Smooth muscle cell (in vitro differentiated cells): ENCODE measurements around the gene NEURL1. TPM values are rescaled to one million over a fixed set of nuclear protein-coding genes. Genes with fewer than 3 reads are reported as not detected.

Source experiments
- DNase-seq: peaks from one replicate; lab custom pipeline; 2025; ENCODE audit not compliant: unreplicated experiment; lab: John Stamatoyannopoulos, UW
- H2AFZ ChIP-seq: fragments of 200-600 bp; sonication (generic); 2 replicates; pipeline ENCODE4 v1.6.0; 2016; ENCODE audit warnings: antibody characterized with exemption, low read depth, mild to moderate bottlenecking
- H3F3A ChIP-seq: fragments of 200-600 bp; sonication (generic); 2 replicates; pipeline ENCODE4 v1.6.0; 2017; ENCODE audit warnings: antibody characterized with exemption, low read depth
- H3K27ac ChIP-seq: fragments of 200-600 bp; sonication (generic); 2 replicates; pipeline ENCODE4 v1.5.1; 2016; ENCODE audit warnings: low read depth, mild to moderate bottlenecking
- H3K27me3 ChIP-seq: fragments of 200-600 bp; sonication (generic); 2 replicates; pipeline ENCODE4 v1.6.1; 2016; ENCODE audit warnings: low read depth, mild to moderate bottlenecking
- H3K36me3 ChIP-seq: fragments of 200-600 bp; sonication (generic); 2 replicates; pipeline ENCODE4 v1.5.1; 2016; ENCODE audit warnings: low read depth
- H3K4me1 ChIP-seq: fragments of 200-600 bp; sonication (generic); 2 replicates; pipeline ENCODE4 v1.5.1; 2016; ENCODE audit warnings: low read depth
- H3K4me2 ChIP-seq: fragments of 200-600 bp; sonication (generic); 2 replicates; pipeline ENCODE4 v1.6.0; 2016; ENCODE audit warnings: mild to moderate bottlenecking
- H3K4me3 ChIP-seq: fragments of 200-600 bp; sonication (generic); 2 replicates; pipeline ENCODE4 v1.5.1; 2016; ENCODE audit warnings: mild to moderate bottlenecking
- H3K79me2 ChIP-seq: fragments of 200-600 bp; sonication (generic); 2 replicates; pipeline ENCODE4 v1.6.0; 2016; ENCODE audit warnings: low read depth, mild to moderate bottlenecking
- H3K9ac ChIP-seq: fragments of 200-600 bp; sonication (generic); 2 replicates; pipeline ENCODE4 v1.6.0; 2016; ENCODE audit warnings: low read depth
- H3K9me3 ChIP-seq: fragments of 200-600 bp; sonication (generic); replicated peaks from 2 replicates; pipeline ENCODE4 v1.5.1; 2016; ENCODE audit warnings: low read depth
- H4K20me1 ChIP-seq: fragments of 200-600 bp; sonication (generic); 2 replicates; pipeline ENCODE4 v1.6.0; 2016; ENCODE audit warnings: low read depth
- CTCF ChIP-seq: fragments of 200-600 bp; sonication (generic); IDR thresholded peaks from 2 replicates; pipeline ENCODE4 v1.5.1; 2017; ENCODE audit warnings: borderline replicate concordance, mild to moderate bottlenecking, antibody characterized with exemption; ENCODE audit not compliant: insufficient read depth, poor library complexity, severe bottlenecking
- WGBS: methylation state at CpG from one replicate; pipeline ENCODE4 v1.1.7; 2016; ENCODE audit warnings: low lambda C conversion rate; 5-methylcytosine and 5-hydroxymethylcytosine counted together
- polyA plus RNA-seq: library from polyadenylated mRNA; unstranded; fragments of >200 nt; fragmentation: Nextera tagmentation; extraction: Ambion mirVana; gene quantifications from 2 replicates; pipeline ENCODE4 v1.2.1, GENCODE V29; 2016
- total RNA-seq: library from RNA; depleted of rRNA; stranded (reverse); fragments of >200 nt; gene quantifications from 2 replicates; pipeline ENCODE4 v1.2.3, GENCODE V29; 2014

Gene NEURL1
- total and polyA plus RNA-seq, 2 experiments from 2014 or later, result 0.04 to 0.91 TPM

DNA sequence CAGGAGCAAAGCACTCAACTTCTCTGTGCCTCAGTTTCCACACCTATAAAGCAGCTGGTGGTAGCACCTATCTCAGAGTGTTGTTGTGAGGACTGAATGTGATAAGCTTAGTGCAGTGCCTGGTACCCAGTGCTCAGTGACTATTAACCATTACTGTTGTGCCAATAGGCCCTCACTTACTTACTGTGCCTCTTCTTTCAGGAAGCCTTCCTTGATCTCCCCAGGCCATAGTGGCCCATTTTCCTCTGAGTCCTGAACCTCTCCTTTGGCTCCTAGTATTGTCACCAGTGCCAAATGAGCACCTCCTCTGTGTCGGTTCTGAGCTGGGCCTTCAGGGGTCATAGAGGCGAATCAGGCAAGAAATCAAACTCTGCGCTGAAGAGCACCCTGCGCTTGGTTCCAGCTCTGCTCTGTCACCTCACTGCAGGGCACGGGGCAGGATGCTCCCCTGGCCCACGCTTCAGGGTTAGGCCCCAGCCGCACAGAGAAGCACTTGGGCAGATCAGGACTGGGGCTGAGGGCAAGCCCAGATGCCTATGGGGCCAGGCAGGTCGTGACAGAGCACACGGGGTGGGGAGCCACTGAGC is 37.3 kb upstream of the NEURL1 start:
- no peaks in the 10 kb centered on the region for H3F3A ChIP-seq
- H3K4me1 ChIP-seq, result no peaks in the 10 kb centered on the region

DNA sequence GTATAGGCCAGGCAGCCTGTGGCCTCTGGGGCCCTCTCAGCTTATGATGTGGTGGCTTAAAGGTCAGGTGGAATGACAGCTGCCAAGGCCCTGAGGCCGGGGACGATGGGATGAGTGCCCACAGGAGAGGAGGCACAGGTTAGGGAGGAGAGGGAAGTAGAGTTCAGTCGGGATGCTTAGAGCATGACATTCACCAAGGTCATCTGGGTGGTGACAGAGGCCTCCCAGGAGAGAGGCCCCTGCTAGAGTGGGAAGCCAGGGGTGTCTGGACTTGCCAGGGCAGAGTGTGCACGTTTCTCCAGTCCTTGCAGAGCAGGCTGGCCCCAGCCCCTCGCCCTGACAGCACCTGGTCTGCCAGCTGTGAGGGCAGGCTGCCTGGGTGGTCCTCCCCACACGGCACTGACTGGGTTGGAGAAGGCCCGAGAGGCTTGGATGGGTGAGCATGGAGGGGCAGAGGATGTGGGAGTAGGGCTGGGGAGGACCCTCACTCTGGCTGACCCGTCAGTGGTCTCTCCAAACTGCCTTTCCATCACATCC is 36.3 kb upstream of the NEURL1 start:
- no peak overlapping the region for H3K4me3 ChIP-seq
- H3K79me2 ChIP-seq, result no peaks in the 10 kb centered on the region
- 81% methylated on average over 8 of the region's 8 CpGs for WGBS

More for the DNA sequence above, 37.3 kb upstream of the NEURL1 start:
- Histone ChIP-seq H3K9ac (no peak overlapping the region), H3K27me3 (no peaks in the 10 kb centered on the region), H2AFZ (no peak overlapping the region), H3K4me2 (no peak overlapping the region), H4K20me1 (no peaks in the 10 kb centered on the region), H3K36me3 (no peaks in the 10 kb centered on the region), H3K79me2 (no peaks in the 10 kb centered on the region), H3K27ac (no peak overlapping the region), H3K9me3 (no peaks in the 10 kb centered on the region), H3K4me3 (no peak overlapping the region)
- 91% methylated on average over 9 of the region's 9 CpGs for WGBS
- DNase-seq, result no peak
- no peak for TF ChIP-seq CTCF

GRCh38 chr10:103457896-103458583 is 35.5 kb upstream of the NEURL1 start:
- Histone ChIP-seq H3K36me3 (no peaks in the 10 kb centered on the region), H3K4me1 (no peaks in the 10 kb centered on the region), H3K27ac (no peak overlapping the region), H2AFZ (no peak overlapping the region), H3K4me2 (no peak overlapping the region), H3F3A (no peaks in the 10 kb centered on the region), H3K79me2 (no peaks in the 10 kb centered on the region), H3K4me3 (no peak overlapping the region), H4K20me1 (no peaks in the 10 kb centered on the region), H3K9me3 (no peaks in the 10 kb centered on the region), H3K9ac (no peak overlapping the region), H3K27me3 (no peaks in the 10 kb centered on the region)
- WGBS, result 93% methylated on average over 39 of the region's 39 CpGs
- TF ChIP-seq CTCF, result no peak
- DNase-seq, result no peak

More for the DNA sequence above, 36.3 kb upstream of the NEURL1 start:
- TF ChIP-seq CTCF, result no peak
- Histone ChIP-seq H3K9ac (no peak overlapping the region), H3K27ac (no peak overlapping the region), H3K4me1 (no peaks in the 10 kb centered on the region), H3K9me3 (no peaks in the 10 kb centered on the region), H3K36me3 (no peaks in the 10 kb centered on the region), H3K4me2 (no peak overlapping the region), H4K20me1 (no peaks in the 10 kb centered on the region), H3K27me3 (no peaks in the 10 kb centered on the region), H2AFZ (no peak overlapping the region), H3F3A (no peaks in the 10 kb centered on the region)
- DNase-seq, result no peak

DNA sequence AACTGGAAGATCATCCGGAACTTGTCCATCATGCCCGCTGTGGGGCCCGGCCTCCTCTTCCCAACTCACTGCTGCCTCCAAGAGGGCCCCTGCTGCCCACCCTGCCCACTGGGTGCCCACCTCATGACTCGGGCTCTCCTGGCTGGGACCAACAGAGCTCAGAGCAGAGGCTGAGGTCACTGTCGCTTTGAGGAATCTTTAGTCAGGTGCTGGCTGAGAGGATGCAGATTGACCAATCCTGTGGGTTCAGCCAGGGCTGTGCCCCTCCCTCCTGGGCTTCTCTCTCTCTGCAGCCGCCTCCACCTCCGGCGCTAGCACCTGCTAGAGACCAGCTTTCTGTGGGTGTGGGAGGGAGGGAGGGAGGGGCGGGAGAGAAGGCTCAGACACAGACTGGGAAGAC is 34.8 kb upstream of the NEURL1 start, which contains the start of gene CALHM1:
Gene CALHM1, minus strand, starts transcription at position 181 of the 400 bp plus-strand sequence. Its CDS starts 149 bp downstream, at position 32.
- H3F3A ChIP-seq, result no peaks in the 10 kb centered on the region
- WGBS, result 52% methylated on average over 9 of the region's 9 CpGs
- H3K4me2 ChIP-seq, result no peak within 1 kb of the TSS
- H3K27me3 ChIP-seq, result no peaks in the 10 kb centered on the region
- H3K4me3 ChIP-seq, result no peak within 1 kb of the TSS
- H3K27ac ChIP-seq, result no peak within 1 kb of the TSS
- H3K36me3 ChIP-seq, result no peaks in the 10 kb centered on the region
- no peak within 1 kb of the TSS for H2AFZ ChIP-seq
- no peak for TF ChIP-seq CTCF
- H3K9me3 ChIP-seq, result no peaks in the 10 kb centered on the region
- no peak for DNase-seq
- no peaks in the 10 kb centered on the region for H3K4me1 ChIP-seq
- H3K79me2 ChIP-seq, result no peaks in the 10 kb centered on the region
- H3K9ac ChIP-seq, result no peak within 1 kb of the TSS
- no peaks in the 10 kb centered on the region for H4K20me1 ChIP-seq
